GM21360 (cell line): ENCODE data around the gene RGS9BP.
"Not testable (repeated sequence)": the region's sequence is repeated elsewhere in the genome, so short reads cannot be mapped to it uniquely, and the experiment has no call there.

Experiments
- ATAC-seq: cut with Tn5 transposase; IDR thresholded peaks from one replicate; pipeline ENCODE4 v1.9.1; 2021; ENCODE audit warnings: mild to moderate bottlenecking, moderate library complexity; ENCODE audit not compliant: unreplicated experiment

The RGS9BP gene

DNA sequence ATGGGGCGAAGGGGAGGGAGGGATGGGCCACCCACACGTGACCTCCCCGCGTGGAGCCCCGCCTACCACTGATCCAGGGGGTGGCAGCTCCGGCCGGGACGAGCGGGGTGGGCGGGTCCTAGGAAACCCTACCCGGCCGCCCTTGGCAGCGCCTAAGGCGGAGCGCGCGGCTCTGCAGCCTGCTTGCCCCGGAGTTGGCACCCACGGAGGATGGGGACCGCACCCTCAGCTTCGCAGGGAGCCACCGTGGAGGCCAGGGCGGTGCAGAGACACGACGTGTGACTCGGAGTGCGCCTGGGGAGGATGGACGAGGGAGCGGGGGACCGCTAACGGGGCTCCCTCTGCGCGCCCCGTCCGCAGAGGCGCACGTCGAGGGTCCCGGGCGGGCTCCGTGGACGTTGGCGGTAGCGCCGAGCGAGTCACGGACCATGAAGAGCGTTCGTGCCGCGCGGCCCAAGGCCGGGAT, at the start of gene RGS9BP:
Gene RGS9BP, plus strand, starts transcription at position 129 of the 466 bp plus-strand sequence. CDS start 416 bp downstream, outside the sequence.
- peak; percentile 20 for ATAC-seq

DNA sequence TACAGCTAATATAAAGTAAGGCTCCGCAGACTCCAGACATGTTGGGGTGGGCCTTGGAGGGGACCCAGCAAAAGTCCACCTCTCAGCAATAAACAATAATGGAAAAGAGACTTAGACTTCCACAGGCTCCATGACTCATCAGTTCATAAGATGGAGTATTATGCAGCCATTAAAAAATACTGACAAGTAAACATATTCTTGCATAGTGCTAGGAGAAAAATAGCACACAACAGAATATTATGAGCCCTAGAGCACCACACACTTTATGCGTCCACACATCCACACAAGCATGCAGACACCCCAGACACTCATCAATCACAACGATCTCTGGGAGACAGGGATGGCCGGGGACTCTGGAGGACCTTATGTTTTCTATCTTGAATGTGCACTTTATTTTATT, 48.7 kb upstream of the RGS9BP start:
- no peak for ATAC-seq

DNA sequence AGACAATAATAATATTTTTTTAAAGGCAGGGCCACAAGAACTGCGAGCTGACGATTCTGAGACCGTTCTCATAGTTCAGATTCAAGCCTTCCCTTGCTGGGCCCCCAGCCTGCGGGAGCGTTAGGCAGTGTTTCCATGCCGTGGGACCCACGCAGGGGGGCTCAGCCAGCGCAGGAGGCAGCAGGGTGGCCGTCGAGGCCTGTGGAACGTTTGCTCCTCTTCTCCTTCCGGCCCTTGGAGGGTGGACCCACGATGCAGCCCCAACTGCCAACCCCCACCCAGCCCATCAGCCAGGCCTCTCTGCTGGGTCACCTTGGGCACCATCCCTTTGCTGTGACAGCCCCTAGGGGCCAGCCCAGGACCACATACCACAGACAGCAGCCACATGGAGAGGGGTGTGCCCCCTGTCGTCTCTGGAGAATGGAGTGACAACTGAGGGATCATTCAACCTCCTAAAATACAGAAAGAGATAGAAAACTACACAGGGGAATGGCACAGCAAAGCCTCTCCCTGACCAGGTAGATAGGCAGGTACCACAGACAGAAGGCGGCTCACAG, 47.9 kb upstream of the RGS9BP start:
- no peak for ATAC-seq

GRCh38 chr19:32630338-32630737, 45.3 kb upstream of the RGS9BP start:
- no peak for ATAC-seq

DNA sequence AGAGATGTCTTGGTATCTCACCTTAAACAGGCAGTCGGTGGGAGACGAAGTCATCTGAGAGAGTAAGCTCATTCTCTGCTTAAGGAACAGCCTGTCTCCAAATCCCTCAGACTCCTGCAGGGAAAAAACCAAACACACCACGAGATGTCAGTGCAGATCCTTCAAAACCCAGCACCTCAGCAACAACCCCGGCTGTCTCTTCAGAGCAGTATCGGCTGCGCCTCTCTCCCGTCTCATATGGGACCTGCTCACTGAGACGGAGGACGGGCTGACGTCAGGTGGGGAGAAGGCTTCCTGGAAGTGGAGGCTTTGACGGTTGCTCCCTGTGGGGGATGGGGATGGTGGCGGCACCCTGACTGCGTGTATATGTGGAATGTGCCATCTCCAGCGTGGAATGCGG, 44.3 kb upstream of the RGS9BP start:
- no peak for ATAC-seq

GRCh38 chr19:32637480-32637879, 38.2 kb upstream of the RGS9BP start:
- no peak for ATAC-seq

GRCh38 chr19:32638625-32639024, 37.0 kb upstream of the RGS9BP start:
- ATAC-seq: no peak

- no peak for ATAC-seq
These were observed 32.9 kb upstream of the RGS9BP start for GRCh38 chr19:32642771-32643170.

DNA sequence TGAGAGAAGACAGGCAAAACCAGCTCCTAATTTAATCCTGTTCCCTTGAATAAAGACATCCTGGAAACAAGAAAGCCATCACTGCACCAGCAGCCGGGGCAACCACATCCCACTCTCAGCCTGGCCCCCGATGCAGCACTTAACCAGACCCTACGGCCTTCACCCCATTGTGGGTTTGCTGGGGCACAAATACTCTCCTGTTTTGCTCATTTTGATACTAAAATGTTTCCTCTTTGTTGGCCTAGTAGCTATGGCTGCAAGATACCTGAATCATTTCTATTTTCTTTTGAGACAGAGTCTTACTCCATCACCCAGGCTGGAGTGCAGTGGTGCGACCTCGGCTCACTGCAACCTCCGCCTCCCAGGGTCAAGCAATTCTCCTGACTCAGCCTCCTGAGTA, 29.1 kb upstream of the RGS9BP start:
- no peak for ATAC-seq

GRCh38 chr19:32647361-32647760, 28.3 kb upstream of the RGS9BP start:
- no peak for ATAC-seq

- no peak for ATAC-seq
These were observed 25.9 kb upstream of the RGS9BP start for GRCh38 chr19:32649751-32650150.

DNA sequence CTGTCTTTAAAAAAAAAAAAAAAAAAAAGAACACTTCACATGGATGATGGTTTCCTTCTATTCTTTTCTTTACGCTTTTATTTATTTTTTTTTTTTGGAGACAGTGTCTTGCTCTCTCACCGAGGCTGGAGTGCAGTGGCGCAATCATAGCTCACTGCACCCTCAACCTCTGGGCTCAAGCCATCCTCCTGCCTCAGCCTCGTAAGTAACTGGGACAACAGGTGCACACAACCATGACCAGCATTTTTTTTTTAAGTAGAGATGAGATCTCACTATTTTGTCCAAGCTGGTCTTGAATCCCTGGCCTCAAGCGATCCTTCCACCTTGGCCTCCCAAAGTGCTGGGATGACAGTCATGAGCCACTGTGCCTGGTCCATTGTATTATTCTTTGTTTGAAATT, 25.0 kb upstream of the RGS9BP start:
- no peak for ATAC-seq

- ATAC-seq: no peak
These were observed 23.9 kb upstream of the RGS9BP start for GRCh38 chr19:32651729-32652140.

- not testable (repeated sequence) for ATAC-seq
These were observed 23.3 kb upstream of the RGS9BP start for GRCh38 chr19:32652331-32652730.

DNA sequence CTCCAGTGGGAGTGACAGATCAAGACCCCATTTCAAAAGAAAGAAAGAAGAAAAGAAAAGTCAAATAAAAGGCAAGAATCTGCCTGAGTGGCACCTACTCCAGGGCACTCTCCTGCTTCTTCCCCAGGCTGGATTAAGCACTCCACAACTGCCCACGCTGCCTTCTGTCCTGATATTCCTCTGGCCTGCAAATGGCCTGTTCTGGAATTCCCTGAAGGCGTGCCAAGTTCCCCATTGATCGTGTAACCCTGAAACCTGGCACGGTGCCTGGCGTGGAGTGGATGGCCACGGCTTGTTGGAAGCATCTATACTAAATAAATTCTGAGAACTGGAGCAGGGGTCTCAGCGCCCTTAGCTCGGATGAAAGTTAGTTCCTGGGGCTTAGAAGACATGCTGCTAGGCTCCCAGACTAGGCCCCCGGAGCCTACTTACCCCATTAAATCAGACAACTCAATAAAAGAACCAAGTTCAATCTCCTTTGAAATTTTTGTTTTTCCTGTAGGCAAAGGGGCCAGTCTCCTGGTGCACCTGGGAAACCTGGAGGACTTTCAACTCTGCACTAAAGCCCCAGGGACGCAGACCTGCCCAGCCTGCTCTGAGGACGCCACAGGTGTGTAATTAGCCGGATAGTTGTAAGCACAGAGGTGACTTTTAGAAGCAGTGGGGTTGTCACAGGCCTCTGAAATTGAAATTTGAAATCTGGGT, 22.6 kb upstream of the RGS9BP start:
- ATAC-seq: no peak

GRCh38 chr19:32653599-32653915, 22.1 kb upstream of the RGS9BP start:
- no peak for ATAC-seq

GRCh38 chr19:32656379-32656778, 19.3 kb upstream of the RGS9BP start:
- not testable (repeated sequence) for ATAC-seq

GRCh38 chr19:32658075-32658474, 17.6 kb upstream of the RGS9BP start:
- no peak for ATAC-seq

GRCh38 chr19:32658527-32658926, 17.1 kb upstream of the RGS9BP start:
- ATAC-seq: no peak

- no peak for ATAC-seq
These were observed 14.3 kb upstream of the RGS9BP start for GRCh38 chr19:32661318-32661717.

GRCh38 chr19:32662186-32662585, 13.5 kb upstream of the RGS9BP start:
- no peak for ATAC-seq

DNA sequence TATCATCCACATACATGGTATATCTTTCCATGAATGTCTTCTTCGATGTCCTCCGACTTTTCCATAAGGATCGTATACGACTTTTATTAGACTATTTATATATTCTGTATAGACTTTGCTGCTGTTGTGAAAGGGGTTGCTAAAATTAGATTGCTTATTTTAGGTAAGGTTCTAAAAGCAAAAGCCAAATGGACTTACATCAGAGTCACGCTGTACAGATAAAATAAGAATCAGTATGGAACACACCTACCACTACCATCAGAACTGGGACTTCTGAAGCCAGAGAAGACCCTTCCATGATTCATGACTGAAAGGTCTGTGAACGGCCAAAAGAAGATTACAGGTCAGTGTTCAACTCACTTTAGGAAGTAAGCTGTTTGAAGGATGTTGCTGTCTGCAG, 9.6 kb upstream of the RGS9BP start:
- no peak for ATAC-seq

GRCh38 chr19:32669310-32669709, 6.3 kb upstream of the RGS9BP start:
- no peak for ATAC-seq
